Thyroid gland (tissue), 4 donors: ENCODE measurements around the gene FGF11.

Experiments used
- CTCF ChIP-seq, 6 experiments: fragments of 200-600 bp in 3 of 6; fragments of 450-650 bp in 3 of 6; sonication (generic) in 3 of 6; IDR thresholded peaks; one replicate each; pipeline ENCODE4 v1.5.1; 2016 to 2019; ENCODE audit warnings: antibody characterized with exemption in 6 of 6, mild to moderate bottlenecking in 2 of 6, inconsistent platforms in 1 of 6, moderate library complexity in 1 of 6
- POLR2A ChIP-seq, 2 donors: fragments of 450-650 bp; IDR thresholded peaks; one replicate each; pipeline ENCODE4 v1.6.1; 2017; ENCODE audit warnings: antibody characterized with exemption in 2 of 2, mild to moderate bottlenecking in 2 of 2, moderate library complexity in 1 of 2

GRCh38 chr17:7448461-7448860, 9.1 kb downstream of the FGF11 start:
- TF ChIP-seq CTCF (IDR thresholded peaks at IDR 0.05) (no peak), POLR2A (IDR thresholded peaks at IDR 0.05) (no peak)
